NT2/D1 (cell line): Measurements from ENCODE around the gene DOCK6.

ENCODE experiments used
- YY1 ChIP-seq: IDR thresholded peaks from 2 replicates; pipeline ENCODE4 v1.6.1; 2011; ENCODE audit not compliant: insufficient read length, insufficient read depth
- ZNF274 ChIP-seq: IDR thresholded peaks from 2 replicates; pipeline ENCODE4 v1.6.1; 2011; ENCODE audit warnings: mild to moderate bottlenecking, low read depth, low read length

DNA sequence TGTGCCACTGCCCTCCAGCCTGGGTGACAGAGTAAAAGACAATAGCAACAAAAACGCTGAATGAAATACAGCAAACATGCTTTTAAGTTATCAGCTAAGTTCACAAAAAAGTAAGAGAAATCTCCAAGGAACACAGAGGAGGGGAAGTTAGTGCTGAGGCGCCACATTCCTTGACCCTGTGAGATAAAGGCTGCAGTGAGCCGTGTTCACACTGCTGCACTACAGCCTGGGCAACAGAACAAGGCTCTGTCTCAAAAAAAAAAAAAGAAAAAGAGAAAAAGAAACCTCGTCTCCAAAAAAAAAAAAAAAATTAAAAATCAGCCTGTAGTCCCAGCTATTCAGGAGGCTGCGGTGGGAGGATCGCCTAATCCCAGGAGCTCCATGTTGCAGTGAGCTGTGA lies 16.3 kb upstream of the DOCK6 start:
- TF ChIP-seq YY1 (no peak), ZNF274 (no peak)
